OCI-LY1 (cell line): ENCODE data around the gene MAD1L1.
"Not testable (repeated sequence)": the region's sequence is repeated elsewhere in the genome, so short reads cannot be mapped to it uniquely, and the experiment has no call there.

ENCODE experiments used
- H2AFZ ChIP-seq: fragments of 200-600 bp; sonication (generic), shearing (Covaris generic); 2 replicates; pipeline ENCODE4 v1.6.0; 2014; ENCODE audit warnings: antibody characterized with exemption, mild to moderate bottlenecking, low read length
- H3F3A ChIP-seq: fragments of 200-600 bp; sonication (generic), shearing (Covaris generic); 2 replicates; pipeline ENCODE4 v1.6.0; 2014; ENCODE audit warnings: mild to moderate bottlenecking, antibody characterized with exemption, low read length, moderate library complexity; ENCODE audit not compliant: insufficient read depth
- H3K27ac ChIP-seq: fragments of 200-600 bp; sonication (generic); 2 replicates; pipeline ENCODE4 v1.5.1; 2014; ENCODE audit warnings: low read length, mixed run types, mild to moderate bottlenecking, low read depth; ENCODE audit not compliant: poor library complexity, severe bottlenecking
- H3K27me3 ChIP-seq: fragments of 200-600 bp; sonication (generic); 2 replicates; pipeline ENCODE4 v1.6.0; 2014; ENCODE audit warnings: antibody characterized with exemption, mild to moderate bottlenecking, low read length, moderate library complexity; ENCODE audit not compliant: insufficient read depth
- H3K36me3 ChIP-seq: fragments of 200-600 bp; sonication (generic); 2 replicates; pipeline ENCODE4 v1.6.1; 2014; ENCODE audit warnings: mild to moderate bottlenecking, antibody characterized with exemption, low read length, moderate library complexity, mixed read lengths; ENCODE audit not compliant: insufficient read depth
- H3K4me1 ChIP-seq: fragments of 200-600 bp; sonication (generic); 2 replicates; pipeline ENCODE4 v1.5.1; 2014; ENCODE audit warnings: mild to moderate bottlenecking, low read length, moderate library complexity; ENCODE audit not compliant: insufficient read depth, severe bottlenecking
- H3K4me2 ChIP-seq: fragments of 200-600 bp; sonication (generic), shearing (Covaris generic); 2 replicates; pipeline ENCODE4 v1.6.1; 2014; ENCODE audit warnings: low read length
- H3K4me3 ChIP-seq: fragments of 200-600 bp; sonication (generic); 2 replicates; pipeline ENCODE4 v1.5.1; 2014; ENCODE audit warnings: low read length, low read depth, mild to moderate bottlenecking, mixed read lengths; ENCODE audit not compliant: poor library complexity, severe bottlenecking
- H3K79me2 ChIP-seq: fragments of 200-600 bp; shearing (Covaris generic); 2 replicates; pipeline ENCODE4 v1.6.1; 2016; ENCODE audit warnings: mixed run types, low read length, mixed read lengths; ENCODE audit not compliant: insufficient read depth
- H3K9ac ChIP-seq: fragments of 200-600 bp; sonication (generic), shearing (Covaris generic); 2 replicates; pipeline ENCODE4 v1.6.1; 2014; ENCODE audit warnings: mild to moderate bottlenecking, low read length, mixed read lengths
- H3K9me2 ChIP-seq: fragments of 200-600 bp; sonication (generic), shearing (Covaris generic); 2 replicates; pipeline ENCODE4 v1.6.1; 2014; ENCODE audit warnings: low read depth, mild to moderate bottlenecking, low read length, mixed read lengths
- H3K9me3 ChIP-seq: fragments of 200-600 bp; shearing (Covaris generic); 2 replicates; pipeline ENCODE4 v1.6.1; 2014; ENCODE audit warnings: low read length, mixed read lengths
- H4K20me1 ChIP-seq: fragments of 200-600 bp; sonication (generic), shearing (Covaris generic); 2 replicates; pipeline ENCODE4 v1.6.0; 2016; ENCODE audit warnings: mild to moderate bottlenecking, low read length; ENCODE audit not compliant: insufficient read depth
- EZH2 ChIP-seq: fragments of 200-600 bp; sonication (generic), shearing (Covaris generic); IDR thresholded peaks from 2 replicates; pipeline ENCODE4 v1.8.0; 2017; ENCODE audit warnings: borderline replicate concordance, mixed run types, mild to moderate bottlenecking, antibody characterized with exemption, low read length, moderate library complexity, mixed read lengths
- TF ChIP-seq, protein P1 (sequence below): fragments of 200-600 bp; sonication (generic), shearing (Covaris generic); IDR thresholded peaks from 2 replicates; pipeline ENCODE4 v1.5.1; 2017; ENCODE audit warnings: mild to moderate bottlenecking, antibody characterized with exemption, low read length, moderate library complexity, mixed read lengths

The MAD1L1 gene

DNA sequence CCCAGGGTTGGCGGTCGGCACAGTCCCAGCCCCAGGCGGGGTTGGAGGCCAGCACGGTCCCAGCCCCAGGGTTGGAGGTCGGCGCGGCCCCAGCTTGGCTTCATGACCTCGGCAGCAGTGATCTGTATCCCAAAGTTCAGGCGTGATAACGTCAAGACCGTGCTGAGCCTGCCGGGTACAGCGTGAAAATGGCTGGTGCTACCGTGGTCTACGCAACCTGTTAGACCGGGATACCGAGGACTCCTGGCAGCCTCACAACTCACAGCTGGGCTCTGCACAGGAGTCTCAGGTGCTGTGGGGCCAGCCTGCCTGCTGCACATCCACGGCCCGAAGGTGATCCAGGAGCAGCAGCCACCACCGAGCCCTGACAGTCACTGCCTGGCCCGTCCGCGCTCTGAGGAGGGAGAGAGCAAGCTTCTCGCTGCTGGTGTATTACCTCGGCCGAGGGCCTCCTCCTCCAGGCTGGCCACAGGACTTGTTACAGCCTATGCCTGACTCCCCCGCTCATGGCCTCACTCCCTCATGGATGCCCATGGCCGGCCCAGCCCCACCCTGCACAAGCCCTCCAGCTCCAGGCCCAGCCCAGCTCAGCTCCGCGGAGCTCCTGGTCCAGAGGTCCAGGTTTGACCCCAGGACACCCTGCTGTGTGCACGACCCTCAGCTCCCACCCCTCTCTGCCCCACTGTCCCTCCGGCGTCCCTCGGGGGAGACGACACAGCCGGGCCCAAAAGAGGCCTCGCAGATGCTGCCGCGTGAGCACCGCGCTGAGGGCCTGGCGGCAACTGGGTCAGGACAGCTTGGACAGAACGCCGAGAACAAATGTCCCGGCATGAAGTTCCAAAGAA is 406.6 kb downstream of the MAD1L1 start:
- TF ChIP-seq, protein P1, sequence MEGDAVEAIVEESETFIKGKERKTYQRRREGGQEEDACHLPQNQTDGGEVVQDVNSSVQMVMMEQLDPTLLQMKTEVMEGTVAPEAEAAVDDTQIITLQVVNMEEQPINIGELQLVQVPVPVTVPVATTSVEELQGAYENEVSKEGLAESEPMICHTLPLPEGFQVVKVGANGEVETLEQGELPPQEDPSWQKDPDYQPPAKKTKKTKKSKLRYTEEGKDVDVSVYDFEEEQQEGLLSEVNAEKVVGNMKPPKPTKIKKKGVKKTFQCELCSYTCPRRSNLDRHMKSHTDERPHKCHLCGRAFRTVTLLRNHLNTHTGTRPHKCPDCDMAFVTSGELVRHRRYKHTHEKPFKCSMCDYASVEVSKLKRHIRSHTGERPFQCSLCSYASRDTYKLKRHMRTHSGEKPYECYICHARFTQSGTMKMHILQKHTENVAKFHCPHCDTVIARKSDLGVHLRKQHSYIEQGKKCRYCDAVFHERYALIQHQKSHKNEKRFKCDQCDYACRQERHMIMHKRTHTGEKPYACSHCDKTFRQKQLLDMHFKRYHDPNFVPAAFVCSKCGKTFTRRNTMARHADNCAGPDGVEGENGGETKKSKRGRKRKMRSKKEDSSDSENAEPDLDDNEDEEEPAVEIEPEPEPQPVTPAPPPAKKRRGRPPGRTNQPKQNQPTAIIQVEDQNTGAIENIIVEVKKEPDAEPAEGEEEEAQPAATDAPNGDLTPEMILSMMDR: no peak
- TF ChIP-seq EZH2: no peak

DNA sequence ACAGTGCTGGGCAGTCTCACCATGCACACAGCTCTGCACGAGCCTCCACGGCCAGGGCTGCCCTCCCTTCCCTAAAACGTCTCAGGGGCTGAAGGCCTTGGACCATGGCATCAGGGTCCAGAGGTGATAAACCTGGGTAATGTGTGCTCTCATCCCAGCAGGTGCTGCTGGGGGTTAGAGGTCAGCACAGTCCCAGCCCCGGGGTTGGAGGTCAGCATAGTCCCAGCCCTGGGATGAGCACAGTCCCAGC is 407.2 kb downstream of the MAD1L1 start:
- H3K4me3 ChIP-seq, H3K27ac ChIP-seq, H4K20me1 ChIP-seq, H3K79me2 ChIP-seq, H3K9me3 ChIP-seq, H3K36me3 ChIP-seq, H3K27me3 ChIP-seq, H2AFZ ChIP-seq, H3K9ac ChIP-seq, H3K4me2 ChIP-seq, H3F3A ChIP-seq, H3K9me2 ChIP-seq, H3K4me1 ChIP-seq: not testable (repeated sequence)

More for the DNA sequence above, 406.6 kb downstream of the MAD1L1 start:
- Histone ChIP-seq H3K9me2 (no peaks in the 10 kb centered on the region), H3F3A (no peaks in the 10 kb centered on the region), H3K4me2 (no peak overlapping the region), H3K36me3 (no peaks in the 10 kb centered on the region), H2AFZ (no peak overlapping the region), H4K20me1 (no peaks in the 10 kb centered on the region), H3K27me3 (no peaks in the 10 kb centered on the region), H3K9me3 (no peaks in the 10 kb centered on the region), H3K9ac (no peak overlapping the region), H3K4me1 (no peaks in the 10 kb centered on the region), H3K27ac (no peak overlapping the region), H3K79me2 (no peaks in the 10 kb centered on the region), H3K4me3 (no peak overlapping the region)

DNA sequence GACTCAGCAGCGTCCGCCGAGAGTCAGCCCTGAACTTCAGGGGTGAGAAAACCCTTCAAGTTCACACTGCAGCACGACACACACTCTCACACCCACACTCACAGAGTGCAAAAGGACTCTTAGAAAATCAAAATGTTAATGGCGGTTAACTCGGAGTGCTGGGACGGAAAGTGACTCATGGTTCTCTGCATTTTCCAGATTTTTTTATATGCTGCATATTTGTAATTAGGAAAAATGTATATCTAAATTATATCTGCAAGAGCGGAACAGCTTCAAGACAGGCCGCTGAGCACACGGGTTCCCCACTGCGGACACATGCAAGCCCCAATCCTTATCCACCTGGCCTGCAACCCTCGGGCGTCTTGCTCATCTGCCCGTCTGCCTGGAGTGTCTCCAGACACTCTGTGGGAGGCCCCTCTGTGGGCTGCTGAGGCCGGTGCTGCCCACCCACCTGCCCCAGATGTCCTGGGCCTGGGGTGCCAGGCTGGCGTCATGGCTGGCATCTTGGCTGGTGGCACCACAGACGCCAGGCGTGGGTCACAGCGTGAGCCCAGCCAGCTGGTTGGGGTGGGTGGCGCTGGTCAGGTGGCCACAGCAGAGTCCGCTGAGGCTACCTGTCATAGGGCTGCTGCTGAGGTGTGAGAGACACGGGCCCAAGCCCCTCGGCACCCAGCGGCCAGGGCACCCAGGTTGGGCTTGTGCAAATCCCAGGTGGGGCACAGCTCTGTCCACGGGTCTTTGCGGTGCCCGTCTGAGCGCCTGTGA is 407.7 kb downstream of the MAD1L1 start:
- H3F3A ChIP-seq, H3K27me3 ChIP-seq, H3K36me3 ChIP-seq, H3K4me1 ChIP-seq, H3K79me2 ChIP-seq, H3K4me3 ChIP-seq, H3K9ac ChIP-seq, H3K9me2 ChIP-seq, H3K9me3 ChIP-seq, H2AFZ ChIP-seq, H3K4me2 ChIP-seq, H3K27ac ChIP-seq, H4K20me1 ChIP-seq: not testable (repeated sequence)

DNA sequence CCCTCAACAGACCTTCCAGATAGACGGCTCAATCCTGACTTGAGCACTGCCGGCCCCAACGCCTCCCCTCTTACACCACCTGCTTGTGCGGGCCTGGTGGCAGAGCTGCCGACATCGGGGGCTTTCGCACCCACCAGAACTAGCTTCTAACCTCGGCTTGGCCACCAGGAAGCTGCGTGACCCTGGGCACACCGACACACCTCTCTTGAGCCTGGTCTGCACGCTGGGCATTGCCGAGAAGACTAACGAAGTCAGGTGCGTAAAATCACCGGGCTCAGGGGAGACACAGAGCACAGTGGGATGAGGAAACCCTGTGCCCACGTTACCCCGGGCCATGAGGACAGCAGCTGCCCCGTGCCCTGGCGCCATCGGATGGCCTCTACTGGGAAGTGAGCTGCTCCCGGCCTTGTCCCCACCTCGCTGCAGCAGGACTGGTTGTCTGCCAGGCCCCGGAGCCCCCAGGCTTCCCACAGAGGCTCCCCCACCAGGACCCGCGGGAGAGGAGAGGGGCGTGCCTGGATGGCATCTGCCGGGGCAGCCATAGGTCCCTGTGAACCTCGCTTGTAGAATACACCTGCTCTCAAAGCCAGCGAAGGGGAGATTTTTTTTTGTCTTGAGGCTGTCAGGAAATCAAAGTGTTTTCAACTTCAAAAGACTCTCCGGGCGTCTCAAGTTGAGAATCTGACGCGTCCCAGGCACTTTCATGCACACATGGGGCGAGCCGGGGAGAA is 408.4 kb downstream of the MAD1L1 start:
- not testable (repeated sequence) for H3K9me3 ChIP-seq, H4K20me1 ChIP-seq, H3K4me1 ChIP-seq, H3K27ac ChIP-seq, H3F3A ChIP-seq, H3K36me3 ChIP-seq, H3K27me3 ChIP-seq, H3K79me2 ChIP-seq, H3K9ac ChIP-seq, H3K4me3 ChIP-seq, H2AFZ ChIP-seq, H3K4me2 ChIP-seq, H3K9me2 ChIP-seq
